AG08395 (cell line): ENCODE results near the gene DEFB129.
"Not testable (repeated sequence)": the region's sequence is repeated elsewhere in the genome, so short reads cannot be mapped to it uniquely, and the experiment has no call there.

Experiments
- DNase-seq: peaks from one replicate; pipeline ENCODE4 v3.0.0; 2012; ENCODE audit warnings: mixed read lengths, low spot score

The DEFB129 gene, protein sequence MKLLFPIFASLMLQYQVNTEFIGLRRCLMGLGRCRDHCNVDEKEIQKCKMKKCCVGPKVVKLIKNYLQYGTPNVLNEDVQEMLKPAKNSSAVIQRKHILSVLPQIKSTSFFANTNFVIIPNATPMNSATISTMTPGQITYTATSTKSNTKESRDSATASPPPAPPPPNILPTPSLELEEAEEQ

DNA sequence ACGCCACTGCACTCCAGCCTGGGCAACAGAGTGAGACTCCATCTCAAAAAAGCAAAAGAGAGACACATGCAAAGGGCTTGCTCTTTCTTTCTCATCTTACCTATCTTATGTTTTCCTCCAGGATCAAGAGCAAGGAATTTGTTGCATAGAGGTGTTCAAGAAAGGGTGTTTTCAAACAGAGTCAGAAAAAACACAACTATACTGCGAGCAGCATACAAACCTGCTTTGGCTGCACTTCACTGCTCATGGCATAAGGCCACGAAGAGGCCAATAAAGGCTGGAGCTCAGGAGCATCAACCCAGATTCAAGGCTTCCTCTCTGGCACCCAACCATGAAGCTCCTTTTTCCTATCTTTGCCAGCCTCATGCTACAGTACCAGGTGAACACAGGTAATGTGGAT, at the start of gene DEFB129:
DEFB129 (plus strand) TSS at position 301 of the 400 bp plus-strand sequence; CDS start at position 332, 31 bp downstream.
- no peak for DNase-seq

DNA sequence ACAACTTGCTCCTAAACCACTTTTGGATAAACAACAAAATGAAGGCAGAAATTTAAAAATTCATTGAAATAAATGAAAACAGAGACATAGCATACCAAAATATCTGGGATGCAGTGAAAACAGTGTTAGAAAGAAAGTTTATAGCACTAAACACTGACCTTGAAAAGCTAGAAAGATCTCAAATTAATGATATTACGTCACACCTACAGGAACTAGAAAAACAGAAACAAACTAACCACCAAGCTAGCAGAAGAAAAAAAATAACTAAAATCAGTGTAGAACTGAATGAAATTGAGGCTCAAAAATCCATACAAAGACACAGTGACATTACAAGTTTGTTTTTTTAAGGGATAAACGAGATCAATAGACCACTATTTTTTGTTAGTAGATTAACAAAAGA, 42.8 kb upstream of the DEFB129 start:
- no peak for DNase-seq

DNA sequence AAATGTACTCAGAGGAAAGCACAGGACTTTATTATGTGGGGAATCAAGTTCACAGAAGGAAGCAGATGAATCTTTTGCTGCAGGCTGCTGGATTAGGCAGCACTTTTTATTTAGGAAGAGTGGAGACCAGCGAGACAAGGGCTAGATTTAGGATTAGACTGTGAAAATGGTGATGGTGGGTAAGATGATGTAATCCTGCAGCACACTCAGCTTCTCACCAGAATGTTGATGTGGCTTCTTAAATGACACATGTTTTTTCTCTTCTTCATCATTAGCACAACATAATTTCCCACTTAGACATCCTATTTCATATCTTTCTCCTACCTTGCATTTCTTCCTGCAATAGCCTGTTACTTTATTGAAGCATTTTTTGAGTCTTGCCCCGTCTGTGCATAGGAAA, 39.3 kb upstream of the DEFB129 start:
- DNase-seq = no peak

DNA sequence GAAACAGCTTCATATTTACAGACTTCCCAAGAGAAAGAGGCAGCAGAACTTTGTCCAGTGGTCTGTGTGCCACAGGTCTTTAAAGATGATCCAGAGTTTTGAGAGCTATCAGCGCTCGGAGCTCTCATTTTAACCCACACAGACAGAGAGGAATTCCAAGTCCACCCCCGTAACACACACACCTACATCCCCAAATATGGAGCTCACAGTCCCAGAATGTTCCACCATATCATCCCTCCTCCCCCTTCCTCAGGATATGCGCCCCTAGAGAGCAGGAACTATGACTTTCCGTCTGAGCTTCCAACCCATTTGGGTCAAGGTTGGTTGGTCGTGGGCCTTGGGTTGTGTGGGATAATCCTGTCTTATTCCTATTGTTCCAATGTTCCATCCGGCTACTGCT, 37.4 kb upstream of the DEFB129 start, which contains the start of gene DEFB128:
DEFB128 (minus strand) TSS at position 101 of the 400 bp plus-strand sequence; CDS start at position 13, 88 bp downstream.
- no peak for DNase-seq

DNA sequence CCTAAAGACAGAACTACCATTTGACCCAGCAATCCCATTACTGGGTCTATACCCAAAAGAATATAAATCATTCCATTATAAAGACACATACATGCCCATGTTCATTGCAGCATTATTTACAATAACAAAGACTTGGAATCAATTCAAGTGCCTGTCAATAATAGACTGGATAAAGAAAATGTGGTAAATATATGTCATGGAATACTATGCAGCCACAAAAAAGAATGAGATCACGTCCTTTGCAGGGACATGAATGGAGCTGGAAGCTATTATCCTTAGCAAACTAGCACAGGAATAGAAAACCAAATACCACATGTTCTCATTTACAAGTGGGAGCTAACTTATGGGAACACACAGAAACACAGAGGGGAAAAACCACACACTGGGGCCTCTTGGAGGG, 28.8 kb upstream of the DEFB129 start:
- DNase-seq = no peak

DNA sequence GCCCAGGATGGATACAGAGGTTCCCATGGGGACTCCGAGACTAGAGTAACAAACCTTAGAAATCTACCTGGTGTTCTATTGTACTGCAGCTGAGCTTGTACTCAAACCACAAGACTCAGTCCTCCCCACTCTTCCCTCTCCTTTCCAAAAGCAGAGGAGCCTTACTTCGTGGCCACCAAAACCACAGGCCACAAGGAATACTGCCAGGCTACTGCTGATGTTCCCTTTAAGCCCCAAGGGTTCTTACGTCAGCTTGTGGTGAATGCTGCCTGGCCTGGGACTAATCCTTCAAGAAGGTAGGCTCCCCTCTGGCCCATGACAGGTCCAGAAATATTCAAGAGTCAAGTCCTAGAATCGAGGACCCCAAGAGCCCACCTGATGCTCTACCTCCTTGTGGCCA, 27.1 kb upstream of the DEFB129 start:
- DNase-seq = no peak

DNA sequence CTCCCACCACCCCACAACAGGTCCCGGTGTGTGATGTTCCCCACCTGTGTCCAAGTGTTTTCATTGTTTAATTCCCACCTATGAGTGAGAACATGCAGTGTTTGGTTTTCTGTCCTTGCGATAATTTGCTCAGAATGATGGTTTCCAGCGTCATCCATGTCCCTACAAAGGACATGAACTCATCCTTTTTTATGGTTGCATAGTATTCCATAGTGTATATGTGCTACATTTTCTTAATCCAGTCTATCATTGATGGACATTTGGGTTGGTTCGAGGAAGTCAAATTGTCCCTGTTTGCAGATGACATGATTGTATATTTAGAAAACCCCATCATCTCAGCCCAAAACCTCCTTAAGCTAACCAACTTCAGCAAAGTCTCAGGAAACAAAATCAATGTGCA, 23.4 kb upstream of the DEFB129 start:
- not testable (repeated sequence) for DNase-seq

DNA sequence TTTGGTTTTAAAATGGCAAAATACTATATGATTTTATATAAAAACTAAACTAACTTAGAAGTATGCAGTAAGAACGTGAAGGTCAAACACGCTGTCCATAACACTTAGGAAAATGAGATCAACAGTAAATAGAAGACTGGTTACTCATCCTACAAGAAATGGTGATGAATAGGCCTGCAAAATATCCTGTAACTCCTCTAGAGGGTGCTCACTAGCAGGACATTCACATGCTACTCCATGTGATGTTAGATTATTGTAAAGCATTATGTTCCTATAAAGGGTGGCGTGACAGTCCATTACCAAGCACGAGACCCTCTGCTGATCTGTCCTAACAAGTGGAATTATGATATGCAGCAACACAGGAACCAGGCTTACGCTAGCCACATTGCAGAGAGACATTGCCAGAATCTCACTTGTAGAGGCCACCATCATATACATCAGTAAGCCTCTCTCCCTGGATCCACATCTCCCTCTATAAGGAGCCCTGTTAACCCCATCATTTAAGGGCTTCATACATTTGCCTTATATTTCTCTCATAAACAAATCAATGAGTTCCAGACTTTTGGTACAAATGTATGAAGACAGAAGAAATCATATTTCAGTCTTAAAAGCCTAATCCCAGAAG, 18.0 kb upstream of the DEFB129 start:
- peak; percentile 63 for DNase-seq

DNA sequence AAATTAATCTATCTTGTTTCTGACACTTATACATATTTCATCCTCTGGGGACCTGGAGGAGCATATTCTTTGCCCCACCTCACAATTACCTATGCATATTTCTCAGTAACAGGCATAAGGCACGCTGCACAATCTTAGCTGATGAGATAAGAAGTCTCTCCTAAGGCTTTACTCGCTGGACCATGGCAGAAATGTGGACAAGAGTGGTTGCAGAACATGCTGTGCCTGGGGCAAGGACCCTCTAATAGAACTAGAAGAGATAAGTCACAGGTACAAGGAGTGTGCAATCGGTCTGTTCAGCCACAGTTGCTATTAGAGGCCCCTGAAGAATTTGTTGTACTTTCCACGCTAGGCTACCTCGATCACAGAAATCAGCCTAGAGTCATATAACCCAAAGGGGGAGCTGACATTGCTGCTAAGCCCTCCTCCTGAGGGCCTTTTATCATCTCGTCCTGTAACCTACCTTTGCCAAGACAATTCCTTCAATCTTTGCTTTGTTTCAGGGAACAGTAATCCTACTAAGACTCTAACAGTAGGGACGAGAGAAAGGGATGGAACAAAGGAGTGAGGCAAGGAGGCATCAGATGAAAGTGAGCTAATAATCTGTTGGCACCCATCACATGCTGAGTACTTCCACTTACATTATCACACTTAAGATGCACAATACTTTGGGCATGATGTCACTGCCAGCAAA, 16.1 kb upstream of the DEFB129 start:
- DNase-seq = no peak

DNA sequence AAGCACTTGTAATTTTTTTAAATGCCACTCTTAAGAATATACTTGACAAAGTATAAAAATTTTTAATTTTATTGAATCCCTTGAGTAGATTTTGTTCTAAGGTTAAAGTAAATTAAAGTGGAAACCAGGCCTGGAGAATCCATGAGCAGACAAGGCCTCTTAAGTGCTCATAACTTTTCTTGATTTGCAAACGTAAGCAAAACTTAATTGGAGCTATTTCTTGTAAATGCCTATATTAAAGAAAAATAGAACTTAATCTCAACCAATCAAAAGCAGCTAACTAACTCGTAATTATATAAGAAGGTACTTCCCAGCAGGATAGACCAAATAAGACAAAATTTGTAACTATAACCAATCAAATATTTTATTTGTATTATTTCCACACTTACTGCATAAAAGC, 12.7 kb upstream of the DEFB129 start:
- no peak for DNase-seq

DNA sequence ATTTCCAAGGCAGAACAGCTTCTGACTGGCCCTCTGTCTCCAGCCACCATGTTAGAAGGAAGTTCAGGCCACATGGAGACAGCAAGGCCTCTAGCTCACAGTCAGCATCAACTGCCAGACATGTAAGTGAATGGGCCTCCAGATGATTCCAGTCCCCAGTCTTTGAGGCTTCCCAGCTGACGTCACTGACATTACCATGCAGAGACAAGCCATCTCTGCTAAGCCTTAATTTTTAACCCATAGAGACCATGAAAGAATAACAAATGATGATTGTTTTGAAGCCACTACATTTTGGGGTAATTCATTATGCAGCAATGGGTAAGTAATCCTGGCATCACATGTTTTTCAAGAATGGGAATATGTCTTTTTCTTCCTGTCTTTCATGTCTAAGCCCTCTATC, 11.3 kb upstream of the DEFB129 start:
- DNase-seq = no peak

DNA sequence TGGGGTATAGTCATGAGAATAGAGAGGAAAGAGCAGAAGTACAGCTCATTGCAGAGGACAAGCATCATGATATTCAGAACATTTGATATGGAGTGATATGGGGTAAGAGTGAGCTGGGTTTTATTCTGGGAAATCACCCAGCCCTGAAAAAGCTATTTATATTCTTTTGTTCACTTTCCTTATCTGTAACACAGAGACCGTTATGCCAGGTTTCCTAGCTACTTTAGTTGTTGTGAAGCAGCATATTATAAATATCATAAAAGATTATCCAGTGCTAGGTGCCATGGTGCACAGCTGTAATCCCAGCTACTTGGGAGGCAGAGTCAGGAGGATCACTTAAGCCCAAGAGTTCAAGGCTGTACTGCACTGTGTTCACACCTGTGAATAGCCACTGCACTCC, 9.8 kb upstream of the DEFB129 start:
- no peak for DNase-seq

DNA sequence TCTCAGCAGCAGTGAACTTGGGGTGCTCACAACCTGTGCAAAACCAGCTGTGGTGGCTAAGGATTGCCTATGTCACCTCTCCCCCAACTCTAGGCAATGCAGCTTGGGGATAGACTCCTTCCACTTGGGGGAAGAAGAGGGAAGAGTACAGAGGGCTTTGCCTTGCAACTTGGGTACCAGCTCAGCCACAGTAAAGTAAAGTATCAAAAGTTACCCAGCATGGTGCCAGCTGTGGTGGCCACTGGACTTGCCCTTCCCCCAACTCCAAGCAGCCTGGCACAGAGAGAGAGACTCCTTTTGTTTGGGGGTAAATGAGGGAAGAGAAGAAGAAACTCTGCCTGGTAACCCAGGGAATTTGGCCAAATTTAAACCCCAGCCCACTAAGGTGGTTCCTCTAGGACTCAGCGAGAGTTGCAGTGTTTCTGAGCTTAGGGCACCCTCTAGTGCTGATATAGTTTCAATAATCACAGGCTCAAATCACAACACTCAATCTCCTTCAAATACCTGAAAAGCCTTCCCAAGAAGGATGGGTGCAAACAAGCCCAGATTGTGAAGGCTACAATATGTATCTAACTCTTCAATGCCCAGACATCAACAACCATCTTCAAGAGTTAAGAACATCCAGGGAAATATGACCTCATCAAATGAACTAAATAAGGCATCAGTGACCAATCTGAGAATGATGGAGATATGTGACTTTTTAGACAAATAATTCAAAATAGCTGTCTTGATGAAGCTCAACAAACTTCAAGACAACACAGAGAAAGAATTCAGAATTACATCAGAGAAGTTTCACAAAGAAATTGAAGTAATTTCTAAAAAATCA, 7.6 kb upstream of the DEFB129 start:
- DNase-seq = no peak

DNA sequence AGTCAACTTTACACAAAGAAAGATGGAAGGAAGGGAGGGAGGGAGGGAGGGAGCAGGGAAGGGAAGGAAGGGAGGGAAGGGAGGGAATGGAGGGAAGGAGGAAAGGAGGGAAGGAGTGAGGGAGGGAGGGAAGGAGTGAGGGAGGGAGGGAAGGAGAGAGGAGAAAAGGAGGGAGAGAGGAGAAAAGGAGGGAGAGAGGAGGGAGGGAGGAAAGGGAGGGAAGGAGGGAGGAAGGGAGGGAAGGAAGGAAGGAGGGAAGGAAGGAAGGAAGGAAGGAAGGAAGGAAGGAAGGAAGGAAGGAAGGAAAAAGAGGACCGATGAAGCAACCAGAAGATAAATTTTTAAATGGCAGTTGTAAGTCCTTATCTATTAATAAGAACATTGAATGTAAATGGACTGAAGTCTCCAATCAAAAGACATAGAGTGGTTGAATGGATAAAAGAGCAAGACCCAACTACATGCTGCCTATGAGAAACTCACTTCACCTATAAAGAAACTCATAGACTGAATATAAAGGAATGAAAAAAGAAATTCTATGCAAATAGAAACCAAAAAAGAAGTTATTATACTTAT, 5.7 kb upstream of the DEFB129 start:
- DNase-seq = no peak

DNA sequence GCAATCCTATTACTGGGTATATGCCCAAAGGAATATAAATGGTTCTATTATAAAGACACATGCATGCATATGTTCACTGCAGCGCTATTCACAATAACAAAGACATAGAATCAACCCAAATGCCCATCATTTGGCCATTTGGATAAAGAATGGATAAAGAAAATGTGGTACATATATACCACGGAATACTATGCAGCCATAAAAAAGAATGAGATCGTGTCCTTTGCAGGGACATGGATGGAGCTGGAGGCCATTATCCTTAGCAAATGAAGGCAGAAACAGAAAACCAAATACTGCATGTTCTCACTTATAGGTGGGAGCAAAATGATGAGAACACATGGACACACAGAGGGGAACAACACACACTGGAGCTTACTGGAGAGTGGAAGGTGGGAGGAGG, 1.2 kb upstream of the DEFB129 start:
- not testable (repeated sequence) for DNase-seq

DNA sequence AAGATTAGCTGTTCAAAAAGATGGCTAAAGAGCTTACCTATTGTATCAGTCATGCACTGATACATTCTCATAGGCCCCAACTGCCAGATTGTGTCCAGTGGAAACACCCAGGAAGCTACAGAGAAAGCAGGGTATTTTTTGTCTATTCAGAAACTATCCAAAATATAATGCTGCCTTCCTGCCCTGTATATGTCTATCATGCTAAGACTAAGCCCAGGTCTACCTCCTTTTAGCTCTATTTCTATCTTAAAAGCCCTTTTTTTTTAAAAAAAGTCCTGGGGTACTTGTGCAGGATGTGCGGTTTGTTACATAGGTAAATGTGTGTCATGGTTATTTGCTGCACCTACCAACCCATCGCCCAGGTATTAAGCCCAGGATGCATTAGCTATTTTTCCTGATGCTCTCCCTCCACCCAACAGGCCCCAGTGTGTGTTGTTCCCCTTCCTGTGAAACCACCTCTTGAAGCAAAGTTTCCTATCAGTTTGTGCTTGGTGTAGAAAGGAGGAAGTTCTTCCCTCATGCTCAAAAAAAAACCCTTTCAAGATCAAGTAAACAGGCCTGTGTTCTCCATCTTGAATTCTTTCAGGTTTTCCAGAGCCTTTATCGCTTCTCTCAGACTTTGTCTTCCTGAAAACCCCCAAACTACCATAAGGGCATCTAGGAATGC, 514 bp downstream of the DEFB129 start:
- no peak for DNase-seq

DNA sequence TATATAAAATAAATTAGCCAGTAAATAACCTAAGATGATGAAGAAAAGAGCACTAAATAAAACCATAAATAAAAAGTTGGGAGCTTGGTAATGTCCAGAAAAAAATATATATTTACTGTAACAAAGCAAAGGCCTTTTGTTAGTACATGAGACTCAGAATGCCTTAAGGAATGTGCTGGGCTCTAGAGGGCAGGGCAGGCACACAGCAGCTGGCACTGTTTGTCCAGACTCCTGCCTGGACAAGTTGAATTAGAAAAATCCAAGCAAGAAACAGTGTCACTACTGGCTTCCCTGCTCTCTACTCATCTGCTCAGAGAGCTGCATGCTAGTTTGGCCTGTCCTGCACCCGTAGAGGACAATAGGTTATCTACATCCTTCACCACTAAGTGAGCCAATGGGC, 8.8 kb downstream of the DEFB129 start:
- no peak for DNase-seq

DNA sequence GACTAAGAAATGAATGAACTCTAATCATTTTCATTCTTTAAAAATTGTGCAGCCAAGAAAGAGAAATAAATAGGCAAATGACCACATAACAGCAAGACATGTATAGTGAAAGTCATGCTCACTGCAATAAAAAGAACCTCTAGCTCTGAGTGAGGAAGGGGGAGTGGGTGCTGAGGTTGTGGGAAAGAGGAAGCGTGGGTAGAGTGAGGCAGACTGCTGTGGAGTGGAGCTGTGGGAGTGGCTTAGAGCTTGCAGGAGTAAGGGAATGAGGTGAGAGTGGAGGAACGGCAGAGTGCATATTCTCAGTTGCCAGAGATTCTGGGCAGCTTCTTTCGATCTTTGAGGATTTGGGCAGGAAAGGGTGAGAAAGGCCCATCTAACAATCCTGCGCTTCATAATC, 10.4 kb downstream of the DEFB129 start:
- no peak for DNase-seq

DNA sequence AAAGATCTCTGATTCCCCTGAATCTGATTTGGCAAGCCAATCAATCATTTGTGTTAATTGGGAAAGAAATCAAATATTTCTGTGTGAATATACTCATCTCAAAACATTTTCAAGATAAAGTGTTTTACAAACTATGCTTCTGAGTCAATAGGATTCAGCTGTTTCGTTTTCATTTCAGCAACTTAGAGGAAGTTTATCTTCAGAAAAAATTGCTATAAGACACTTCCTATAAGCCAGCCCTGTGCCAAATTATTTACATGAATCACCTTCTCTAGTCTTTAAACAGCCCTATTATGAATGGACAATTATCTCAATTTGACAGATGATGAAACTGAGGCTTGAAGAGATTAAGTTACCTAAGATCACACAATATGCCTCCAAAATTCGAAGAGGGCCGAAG, 10.9 kb downstream of the DEFB129 start:
- DNase-seq = no peak

DNA sequence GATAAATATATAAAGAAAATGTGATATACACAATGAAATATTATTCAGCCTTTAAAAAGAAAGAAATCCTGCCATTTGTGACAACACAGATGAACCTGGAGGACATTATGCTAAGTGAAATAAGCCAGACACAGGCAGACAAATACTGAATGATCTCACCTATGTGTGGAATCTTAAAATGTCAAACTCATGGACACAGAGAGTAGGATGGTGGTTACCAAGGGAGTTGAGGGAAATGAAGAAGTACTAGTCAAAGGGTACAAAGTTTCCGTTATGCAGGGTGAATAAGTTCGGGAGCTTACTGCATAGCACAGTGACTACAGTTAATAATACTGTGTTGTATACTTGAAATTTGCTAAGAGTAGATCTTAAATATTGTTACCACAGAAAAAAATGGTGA, 15.8 kb downstream of the DEFB129 start:
- DNase-seq = no peak

DNA sequence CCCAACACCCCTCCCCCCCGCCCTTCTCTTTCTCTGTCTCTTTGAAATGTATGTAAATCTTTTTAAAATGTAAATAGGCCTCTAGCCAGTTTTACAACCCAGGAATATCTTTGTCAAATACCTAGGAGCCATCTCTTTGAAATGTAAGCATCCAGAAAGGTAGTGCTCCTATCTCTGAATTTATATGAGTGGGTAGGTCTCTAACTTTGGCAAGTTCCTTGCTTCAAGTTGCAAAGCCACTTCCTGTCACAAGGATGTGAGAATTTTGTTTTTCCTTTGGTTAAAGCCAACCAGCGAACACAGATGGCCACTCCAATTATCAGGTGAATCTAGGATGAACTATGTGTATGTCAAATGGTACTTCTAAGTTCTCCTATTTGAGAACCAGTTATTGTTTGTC, 24.3 kb downstream of the DEFB129 start:
- no peak for DNase-seq

DNA sequence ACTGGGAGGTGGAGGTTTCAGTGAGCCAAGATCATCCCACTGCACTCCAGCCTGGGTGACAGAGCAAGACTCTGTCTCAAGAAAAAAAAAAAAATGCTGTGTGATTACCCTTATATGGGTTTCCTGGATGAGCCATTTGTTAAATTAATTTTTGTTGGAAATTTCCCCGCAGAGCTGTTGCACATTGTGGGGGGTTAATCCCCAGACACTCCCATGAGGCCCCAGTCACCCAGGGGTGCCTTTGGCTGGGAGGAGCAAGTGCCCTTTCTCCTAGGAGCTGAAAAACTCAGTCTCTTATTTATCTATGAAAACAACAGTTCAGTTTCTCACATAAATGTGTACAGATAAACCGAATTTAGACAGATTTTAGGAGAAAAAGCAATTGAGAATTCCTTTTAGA, 25.7 kb downstream of the DEFB129 start:
- no peak for DNase-seq
